HG02642 (cell line): ENCODE measurements around the gene ABCC1.
"Not testable (repeated sequence)": the region's sequence is repeated elsewhere in the genome, so short reads cannot be mapped to it uniquely, and the experiment has no call there.

Source experiments
- ATAC-seq: cut with Tn5 transposase; IDR thresholded peaks from one replicate; pipeline ENCODE4 v1.9.1; 2021; ENCODE audit warnings: mild to moderate bottlenecking; ENCODE audit not compliant: unreplicated experiment, poor library complexity

Gene ABCC1

DNA sequence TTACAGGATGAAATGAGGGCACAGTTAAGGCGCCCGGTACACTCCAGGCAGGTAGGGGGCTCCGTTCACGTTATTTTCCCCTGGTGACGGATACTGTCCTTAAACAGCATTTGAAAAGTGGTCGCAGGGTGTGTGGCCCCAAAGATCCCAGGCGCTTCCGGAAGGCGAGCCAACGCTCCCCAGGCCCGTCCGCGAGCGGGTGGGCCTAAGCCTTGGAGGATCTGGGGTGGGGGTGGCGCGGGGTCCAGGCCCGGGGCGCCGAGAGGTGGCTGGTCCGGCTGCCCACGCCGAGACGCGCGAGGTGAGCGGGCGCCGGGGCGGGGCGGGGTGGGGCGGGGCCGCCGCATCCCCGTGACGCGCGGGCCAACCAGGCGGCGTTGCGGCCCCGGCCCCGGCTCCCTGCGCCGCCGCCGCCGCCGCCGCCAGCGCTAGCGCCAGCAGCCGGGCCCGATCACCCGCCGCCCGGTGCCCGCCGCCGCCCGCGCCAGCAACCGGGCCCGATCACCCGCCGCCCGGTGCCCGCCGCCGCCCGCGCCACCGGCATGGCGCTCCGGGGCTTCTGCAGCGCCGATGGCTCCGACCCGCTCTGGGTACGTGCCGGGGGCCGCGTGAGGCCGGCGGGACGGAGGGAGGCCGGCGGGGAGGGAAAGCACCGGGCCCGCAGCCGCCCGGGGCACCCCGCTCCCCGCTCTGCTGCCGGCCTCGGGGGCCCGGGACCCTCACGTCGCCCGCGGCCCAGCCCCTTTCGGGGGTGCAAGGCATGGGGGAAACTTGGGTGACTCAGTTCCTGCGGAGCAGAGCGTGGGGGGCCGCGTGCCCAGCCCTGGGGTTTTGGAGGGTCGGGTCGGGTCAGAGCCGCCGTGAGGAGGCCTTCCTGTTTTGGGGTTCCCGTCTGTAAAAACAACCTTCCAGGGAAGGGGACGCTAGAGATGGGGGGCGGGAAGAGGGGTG is at the start of gene ABCC1:
ABCC1 (plus strand) TSS at position 407 of the 951 bp plus-strand sequence; CDS start at position 543, 136 bp downstream.
- ATAC-seq: peak; percentile 76

DNA sequence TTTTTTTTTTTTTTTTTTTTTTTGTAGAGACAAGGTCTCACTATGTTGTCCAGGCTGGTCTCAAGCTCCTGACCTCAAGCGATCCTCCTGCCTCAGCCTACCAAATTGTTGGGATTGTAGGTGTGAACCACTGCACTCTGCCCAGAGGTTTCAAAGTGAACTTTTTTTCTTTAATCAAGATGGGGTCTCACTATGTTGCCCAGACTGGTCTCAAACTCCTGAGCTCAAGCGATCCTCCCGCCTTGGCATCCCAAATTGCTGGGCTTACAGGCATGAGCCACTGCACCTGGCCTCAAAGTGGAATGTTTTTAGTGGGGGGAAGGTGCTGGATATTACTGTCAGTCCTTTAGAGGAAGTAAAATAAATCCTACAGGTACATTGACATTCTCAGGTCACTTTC is 49.1 kb upstream of the ABCC1 start:
- no peak for ATAC-seq

DNA sequence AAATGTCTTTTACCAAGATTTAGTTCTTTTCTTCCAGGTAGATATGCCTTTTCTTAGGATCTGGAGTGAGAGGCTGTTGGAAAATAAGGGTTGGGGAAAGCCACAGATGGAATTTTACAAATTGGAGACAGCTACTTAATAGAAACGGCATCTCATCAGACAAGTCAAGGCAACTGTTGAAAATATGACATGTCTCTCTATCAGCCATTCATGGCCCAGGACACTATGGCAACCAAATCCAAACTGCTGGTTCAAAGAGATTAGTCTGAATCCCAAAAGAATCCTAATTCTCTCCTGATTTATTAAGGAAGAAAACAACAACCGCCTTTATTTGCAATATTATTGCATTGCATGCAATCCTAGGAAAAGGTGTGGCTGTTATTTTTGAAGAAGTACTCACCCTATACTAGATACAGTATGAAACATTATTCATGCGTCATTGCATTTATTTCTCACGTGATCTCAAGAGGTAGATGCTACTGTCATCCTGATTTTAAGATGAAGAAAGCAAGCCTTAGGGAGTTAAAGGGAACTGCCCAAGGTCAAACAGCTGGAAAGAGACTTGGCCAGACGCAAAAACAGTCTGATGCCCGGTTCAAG is 48.4 kb upstream of the ABCC1 start:
- ATAC-seq: no peak

DNA sequence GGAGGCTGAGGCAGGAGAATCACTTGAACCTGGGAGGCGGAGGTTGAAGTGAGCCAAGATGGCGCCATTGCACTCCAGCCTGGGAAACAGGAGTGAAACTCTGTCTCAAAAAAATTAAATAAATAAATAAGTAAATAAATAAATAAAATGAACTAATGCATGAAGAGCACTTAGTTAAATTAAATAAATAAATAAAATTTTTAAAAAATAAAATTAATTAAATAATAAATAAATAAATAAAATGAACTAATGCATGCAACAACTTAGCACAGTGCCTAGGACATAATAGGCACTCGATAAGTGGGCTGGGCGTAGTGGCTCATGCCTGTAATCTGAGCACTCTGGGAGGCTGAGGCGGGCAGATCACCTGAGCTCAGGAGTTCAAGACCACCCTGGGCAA is 45.5 kb upstream of the ABCC1 start:
- no peak for ATAC-seq

DNA sequence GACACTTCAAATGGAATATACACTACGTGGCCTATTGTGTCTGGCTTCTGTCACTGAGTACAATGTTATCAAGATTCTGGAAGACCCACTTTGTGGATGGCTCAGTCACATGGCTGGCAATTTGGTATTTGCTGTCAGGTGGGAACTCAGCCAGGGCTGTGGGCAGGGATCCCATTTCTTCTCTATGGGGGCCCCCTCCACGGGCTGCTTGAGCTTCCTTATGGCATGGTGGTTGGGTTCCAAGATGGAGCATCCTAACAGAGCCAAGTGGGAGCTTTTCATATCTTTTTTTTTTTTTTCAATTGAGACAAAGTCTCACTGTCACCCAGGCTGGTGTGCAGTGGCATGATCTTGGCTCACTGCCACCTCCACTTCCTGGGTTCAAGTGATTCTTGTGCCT is 43.0 kb upstream of the ABCC1 start:
- ATAC-seq: no peak

DNA sequence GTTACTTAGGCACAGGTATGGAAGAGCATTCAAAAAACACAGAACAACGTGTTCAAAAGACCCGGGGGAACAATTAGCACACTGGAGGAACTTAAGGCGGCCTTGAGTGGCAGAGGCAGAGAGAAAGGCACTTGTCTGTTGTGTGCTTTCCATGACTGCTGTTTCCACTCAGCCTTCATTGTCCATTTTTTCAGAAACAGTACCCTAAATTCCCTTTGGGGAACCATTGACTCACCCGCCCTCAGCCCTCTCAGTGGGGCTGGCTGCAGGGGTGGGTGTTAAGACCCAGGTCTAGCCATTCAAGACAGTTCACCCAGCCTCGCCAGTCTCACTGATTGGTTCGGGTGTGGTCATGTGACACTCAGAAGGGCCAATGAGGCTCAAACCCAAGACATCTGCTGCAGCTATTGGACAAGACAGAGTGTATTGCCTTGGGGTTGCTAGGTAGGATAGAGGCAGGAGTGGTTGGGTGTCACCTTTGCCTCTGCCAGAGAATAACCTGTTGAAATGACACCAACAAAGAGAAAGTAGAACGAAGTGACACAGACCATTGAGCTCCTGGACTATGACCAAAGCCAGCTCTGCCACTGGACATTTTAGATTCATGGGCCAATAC is 41.4 kb upstream of the ABCC1 start:
- ATAC-seq: peak; percentile 99

DNA sequence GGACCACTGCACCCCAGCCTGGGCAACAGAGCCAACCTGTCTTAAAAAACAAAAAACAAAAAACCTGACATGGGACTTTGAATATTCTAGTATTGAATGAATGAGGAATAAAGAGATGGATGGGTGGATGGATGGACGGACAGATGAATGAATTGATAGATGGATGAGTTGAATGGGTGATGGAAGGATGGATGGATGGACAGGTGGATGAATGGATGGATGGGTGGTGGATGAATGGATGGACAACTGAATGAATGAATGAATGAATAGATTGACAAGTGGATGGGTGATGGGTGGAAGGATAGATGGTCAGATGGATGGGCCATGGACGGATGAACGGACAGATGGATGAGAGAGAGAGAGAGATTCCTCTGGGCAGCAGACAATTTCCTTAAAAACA is 38.2 kb upstream of the ABCC1 start:
- ATAC-seq: no peak

DNA sequence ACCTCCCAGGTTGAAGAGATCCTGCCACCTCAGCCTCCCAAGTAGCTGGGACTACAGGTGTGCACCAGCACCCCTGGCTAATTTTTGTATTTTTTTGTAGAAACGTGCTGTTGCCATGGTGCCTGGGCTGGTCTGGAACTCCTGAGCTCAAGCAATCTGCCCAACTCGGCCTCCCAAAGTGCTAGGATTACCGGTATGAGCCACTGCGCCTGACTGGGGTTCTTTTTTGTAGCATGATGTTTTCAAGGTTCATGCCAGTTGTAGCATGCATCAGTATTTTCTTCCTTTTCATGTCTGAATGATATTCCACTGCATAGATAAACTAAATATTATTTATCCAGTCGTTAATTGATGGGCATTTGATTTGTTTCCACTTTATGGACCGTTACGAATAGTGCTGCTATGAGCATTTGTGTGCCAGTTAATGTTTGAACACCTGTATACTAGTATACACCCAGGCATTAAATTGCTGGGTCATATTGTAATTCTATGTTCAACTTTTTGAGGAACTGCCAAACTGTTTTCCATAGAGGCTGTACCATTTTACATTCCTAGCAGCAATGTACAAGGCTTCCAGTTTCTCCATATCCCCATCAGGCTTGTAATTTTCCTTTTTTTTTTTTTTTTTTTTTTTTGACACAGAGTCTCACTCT is 36.2 kb upstream of the ABCC1 start:
- ATAC-seq: no peak

DNA sequence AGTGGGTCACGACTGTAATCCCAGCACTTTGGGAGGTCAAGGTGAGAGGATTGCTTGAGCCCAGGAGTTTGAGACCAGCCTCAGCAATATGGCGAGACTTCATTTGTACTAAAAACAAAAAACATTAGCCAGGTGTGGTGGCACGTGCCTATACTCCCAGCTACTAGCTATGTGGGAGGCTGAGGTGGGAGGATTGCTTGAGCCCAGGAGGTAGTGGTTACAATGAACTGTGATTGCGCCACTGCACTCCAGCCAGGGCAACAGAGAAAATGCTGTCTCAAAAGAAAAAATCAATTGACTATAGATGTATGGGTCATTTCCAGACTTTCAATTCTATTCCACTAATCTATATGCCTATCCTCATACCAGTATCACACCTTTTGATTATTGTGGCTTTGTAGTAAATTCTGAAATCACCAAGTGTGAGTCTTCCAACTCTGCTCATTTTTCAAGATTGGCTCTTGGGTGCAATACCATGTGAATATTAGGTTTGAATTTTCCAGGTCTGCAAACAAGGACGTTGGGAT is 33.8 kb upstream of the ABCC1 start:
- no peak for ATAC-seq

DNA sequence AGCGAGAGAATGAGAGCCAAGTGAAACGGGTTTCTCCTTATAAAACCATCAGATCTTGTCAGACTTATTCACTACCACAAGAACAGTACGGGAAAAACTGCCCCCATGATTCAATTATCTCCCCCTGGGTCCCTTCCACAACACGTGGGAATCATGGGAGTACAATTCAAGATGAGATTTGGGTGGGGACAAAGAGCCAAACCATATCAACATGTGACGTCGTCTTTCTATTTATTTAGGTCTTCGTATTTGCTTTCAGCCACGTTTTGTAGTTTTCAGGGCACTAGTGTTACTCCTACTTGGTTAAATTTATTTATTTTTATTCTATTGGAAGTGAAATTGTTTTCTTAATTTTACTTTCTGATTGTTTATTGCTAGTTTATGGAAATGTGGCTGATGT is 33.1 kb upstream of the ABCC1 start:
- no peak for ATAC-seq

DNA sequence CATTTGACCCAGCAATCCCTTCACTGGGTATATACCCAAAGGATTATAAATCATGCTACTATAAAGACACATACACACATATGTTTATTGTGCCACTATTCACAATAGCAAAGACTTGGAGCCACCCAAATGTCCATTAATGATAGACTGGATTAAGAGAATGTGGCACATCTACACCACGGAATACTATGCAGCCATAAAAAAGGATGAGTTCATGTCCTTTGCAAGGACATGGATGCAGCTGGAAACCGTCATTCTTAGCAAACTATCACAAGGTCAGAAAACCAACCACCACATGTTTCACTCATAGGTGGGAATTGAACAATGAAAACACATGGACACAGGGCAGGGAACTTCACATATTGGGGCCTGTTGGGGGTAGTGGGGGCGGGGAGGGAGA is 31.1 kb upstream of the ABCC1 start:
- ATAC-seq: not testable (repeated sequence)

DNA sequence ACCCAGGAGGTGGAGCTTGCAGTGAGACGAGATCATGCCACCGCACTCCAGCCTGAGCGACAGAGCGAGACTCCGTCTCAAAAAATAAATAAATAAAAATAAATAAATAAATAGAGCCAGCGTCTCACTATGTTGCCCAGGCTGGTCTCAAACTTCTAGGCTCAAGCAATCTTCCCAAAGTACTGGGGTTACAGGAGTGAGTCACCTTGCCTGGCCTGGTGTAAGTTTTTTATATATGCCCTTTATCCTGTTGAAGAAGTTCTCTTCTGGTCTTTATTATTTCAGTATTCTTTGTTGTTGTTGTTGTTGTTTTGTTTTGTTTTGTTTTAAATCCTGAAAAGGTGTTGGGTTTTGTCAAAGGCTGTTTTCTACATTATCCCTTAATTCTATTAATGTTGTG is 30.1 kb upstream of the ABCC1 start:
- no peak for ATAC-seq

DNA sequence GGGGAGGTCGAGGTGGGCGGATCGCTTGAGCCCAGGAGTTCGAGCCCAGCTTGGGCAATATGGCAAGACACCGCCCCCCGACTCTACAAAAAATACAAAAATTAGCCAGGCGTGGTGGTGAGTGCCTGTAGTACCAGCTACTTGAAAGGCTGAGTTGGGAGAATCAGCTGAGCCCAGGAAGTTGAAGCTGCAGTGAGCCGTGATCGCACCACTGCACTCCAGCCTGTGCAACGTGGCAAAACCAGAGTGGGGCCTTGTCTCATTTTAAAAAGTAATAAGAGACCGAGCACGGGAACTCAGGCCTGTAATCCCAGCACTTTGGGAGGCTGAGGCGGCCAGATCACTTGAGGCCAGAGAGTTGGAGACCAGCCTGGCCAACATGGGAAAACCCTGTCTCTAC is 24.4 kb upstream of the ABCC1 start:
- no peak for ATAC-seq

DNA sequence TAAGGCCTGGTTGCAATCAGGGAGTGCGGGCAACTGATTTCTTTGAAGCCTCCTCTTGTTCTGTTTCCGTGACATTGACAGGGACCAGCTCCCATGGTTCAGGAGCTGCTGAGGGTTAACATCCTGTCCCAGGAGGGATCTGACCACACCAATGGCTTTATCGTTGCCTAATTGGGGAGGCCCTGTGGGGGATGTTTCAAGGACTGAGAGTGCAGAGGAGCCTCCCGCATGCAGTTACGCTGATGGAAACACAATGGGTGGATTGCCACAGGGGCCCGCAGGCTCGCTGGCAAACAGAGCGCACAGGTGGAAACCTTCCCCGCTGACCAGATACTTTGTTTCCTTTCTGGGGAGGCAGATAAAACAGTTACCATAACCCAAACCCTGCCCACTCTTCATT is 23.8 kb upstream of the ABCC1 start:
- no peak for ATAC-seq

DNA sequence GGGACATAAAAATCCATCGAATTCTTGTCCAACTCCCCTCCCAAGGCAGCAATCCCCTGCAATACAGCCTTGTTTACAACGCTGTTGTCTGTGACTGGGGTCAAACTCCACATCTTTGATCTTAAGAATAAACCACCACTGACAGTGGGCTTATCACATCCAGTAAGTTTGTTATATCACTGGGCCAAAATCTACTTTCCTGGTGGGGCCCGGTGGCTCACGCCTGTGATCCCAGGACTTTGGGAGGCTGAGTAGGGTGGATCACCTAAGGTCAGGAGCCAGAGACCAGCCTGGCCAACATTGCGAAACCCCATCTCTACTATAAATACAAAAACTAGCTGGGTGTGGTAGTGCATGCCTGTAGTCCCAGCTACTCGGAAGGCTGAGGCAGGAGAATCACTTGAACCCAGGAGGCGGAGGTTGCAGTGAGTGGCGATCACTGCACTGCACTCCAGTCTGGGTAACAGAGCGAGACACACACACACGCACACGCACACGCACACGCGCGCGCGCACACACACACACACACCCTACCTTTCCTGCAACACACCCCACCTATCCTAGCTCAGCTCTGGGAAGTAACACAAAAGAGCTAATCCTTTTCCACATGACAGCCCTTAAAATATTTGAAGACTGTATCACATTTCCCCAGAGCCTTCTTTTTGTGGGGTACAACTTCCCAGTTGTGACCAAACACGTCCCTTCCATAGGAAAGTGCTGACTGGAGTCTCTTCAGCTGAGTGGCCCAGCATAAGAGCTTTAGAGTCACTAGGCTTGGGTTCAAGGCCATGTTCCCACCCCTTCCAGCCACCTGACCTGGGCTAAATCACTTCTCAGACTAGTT is 20.9 kb upstream of the ABCC1 start:
- no peak for ATAC-seq

DNA sequence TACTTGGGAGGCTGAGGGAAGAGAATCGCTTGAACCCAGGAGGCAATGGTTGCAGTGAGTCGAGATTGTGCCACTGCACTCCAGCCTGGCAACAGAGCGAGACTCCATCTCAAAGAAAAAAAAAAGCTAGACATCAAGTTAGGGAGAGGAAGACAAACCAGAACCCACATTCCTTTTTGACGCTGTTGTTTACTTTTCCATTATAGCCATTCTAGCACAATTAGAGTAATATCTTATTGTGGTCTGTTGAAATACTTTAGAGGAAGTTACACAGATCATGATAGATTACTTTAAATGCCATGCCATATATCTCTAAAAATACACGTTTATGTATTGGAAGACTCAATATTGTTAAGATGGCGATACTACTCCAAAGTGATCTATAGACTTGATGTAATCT is 16.5 kb upstream of the ABCC1 start:
- no peak for ATAC-seq

DNA sequence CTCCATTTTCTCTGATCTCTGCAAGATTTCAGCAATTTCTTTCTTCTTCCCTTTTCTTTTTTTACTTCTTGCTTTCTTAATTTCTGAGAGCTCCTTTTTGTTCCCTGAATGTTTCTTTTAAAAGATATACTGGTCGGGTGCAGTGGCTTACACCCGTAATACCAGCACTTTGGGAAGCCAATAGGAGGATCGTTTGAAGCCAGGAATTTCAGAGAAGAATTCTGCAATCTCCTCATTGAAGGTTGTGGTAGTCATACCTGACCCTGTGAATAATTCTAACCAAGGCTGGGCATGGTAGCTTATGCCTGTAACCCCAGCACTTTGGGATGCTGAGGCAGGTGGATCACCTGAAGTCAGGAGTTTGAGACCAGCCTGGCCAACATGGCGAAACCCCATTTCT is 15.6 kb upstream of the ABCC1 start:
- no peak for ATAC-seq

DNA sequence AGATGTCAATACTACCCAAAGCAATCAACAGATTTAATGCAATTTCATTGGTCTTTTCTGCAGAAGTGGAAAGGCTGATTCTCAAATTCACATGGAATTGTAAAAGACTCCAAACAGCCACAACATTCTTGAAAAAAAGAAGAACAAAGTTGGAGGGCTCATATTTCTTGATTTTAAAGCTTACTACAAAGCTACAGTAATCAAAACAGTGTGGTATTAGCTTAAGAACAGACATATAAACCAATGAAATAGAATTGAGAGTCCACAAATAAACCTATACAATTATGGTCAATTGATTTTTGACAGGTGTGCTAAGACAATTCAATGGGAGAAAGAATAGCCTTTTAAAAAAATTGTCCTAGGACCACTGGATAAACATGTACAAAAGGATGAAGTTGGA is 14.4 kb upstream of the ABCC1 start:
- no peak for ATAC-seq

DNA sequence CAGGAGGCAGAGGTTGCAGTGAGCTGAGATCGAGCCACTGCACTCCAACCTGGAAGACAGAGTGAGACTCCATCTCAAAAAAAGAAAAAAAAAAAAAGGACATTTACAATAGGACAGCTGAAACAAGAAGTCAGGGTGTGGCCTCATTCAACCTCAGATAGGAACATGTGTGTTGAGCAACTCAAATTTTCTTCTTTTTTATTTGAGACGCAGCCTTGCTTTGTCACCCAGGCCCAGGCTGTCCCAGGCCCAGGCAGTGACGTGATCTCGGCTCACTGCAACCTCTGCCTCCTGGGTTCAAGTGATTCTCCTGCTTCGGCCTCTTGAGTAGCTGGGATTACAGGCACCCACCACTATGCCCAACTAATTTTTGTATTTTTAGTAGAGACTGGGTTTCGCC is 12.6 kb upstream of the ABCC1 start:
- ATAC-seq: not testable (repeated sequence)
